ENCODE results near the gene MAP7.

The MAP7 gene

DNA sequence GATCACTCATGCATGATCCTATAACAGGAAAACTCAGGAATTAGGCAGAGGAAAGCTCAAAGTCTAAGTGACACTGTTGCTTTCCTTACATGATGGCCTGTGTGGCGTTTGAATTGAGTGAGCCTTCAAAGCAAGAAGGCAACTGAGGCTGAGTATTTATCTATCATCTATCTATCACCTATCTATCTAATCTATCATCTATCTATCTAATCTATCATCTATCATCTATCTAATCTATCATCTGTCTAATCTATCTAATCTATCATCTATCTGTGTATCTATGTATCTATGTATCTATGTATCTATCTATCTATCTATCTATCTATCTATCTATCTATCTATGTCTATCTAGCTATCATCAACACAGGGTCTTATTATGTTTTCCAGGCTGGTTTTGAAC, 218.8 kb downstream of the MAP7 start:
- Histone ChIP-seq H2BK12ac (ENCODE audit: low read length) (no peak overlapping the region), H3K4ac (ENCODE audit: low read length) (no peak overlapping the region), H3K4me1 (ENCODE audit: control insufficient read depth in 2 of 2, insufficient read depth in 1 of 2, low read depth in 1 of 2, low read length in 2 of 2) (peaks cover 0 to 3% of the 10 kb centered on the region in 2 donors), H3K9ac (ENCODE audit: low read depth, low read length, poor library complexity) (no peak overlapping the region), H2BK15ac (ENCODE audit: low read length) (no peak overlapping the region), H3K79me1 (ENCODE audit: low read depth, low read length) (no peaks in the 10 kb centered on the region), H3K14ac (ENCODE audit: low read length) (no peak overlapping the region), H4K8ac (ENCODE audit: low read depth, low read length) (no peak overlapping the region), H3K23ac (ENCODE audit: low read depth, low read length, poor library complexity) (no peak overlapping the region), H3K27me3 (ENCODE audit: control insufficient read depth in 3 of 3, insufficient read depth in 3 of 3, low read depth in 1 of 3, low read length in 3 of 3) (no peaks in the 10 kb centered on the region), H3K9me3 (replicated peaks in 1 of 2; ENCODE audit: control insufficient read depth in 2 of 2, insufficient read depth in 1 of 2, low read depth in 1 of 2, low read length in 2 of 2) (no peaks in the 10 kb centered on the region), H3K4me2 (ENCODE audit: insufficient read depth, low read length, poor library complexity, severe bottlenecking) (no peak overlapping the region), H3K27ac (replicated peaks; ENCODE audit: low read length) (no peak overlapping the region), H2BK120ac (ENCODE audit: low read depth, low read length) (no peak overlapping the region), H3K18ac (ENCODE audit: low read length) (no peak overlapping the region), H2AFZ (ENCODE audit: low read length) (no peak overlapping the region), H3K36me3 (replicated peaks in 1 of 2; ENCODE audit: control insufficient read depth in 2 of 2, insufficient read depth in 2 of 2, low read length in 2 of 2) (no peaks in the 10 kb centered on the region), H3K4me3 (ENCODE audit: low read length in 2 of 2) (no peak overlapping the region), H2BK5ac (ENCODE audit: low read length) (no peak overlapping the region), H2AK5ac (ENCODE audit: low read depth, low read length) (no peak overlapping the region), H4K91ac (ENCODE audit: low read depth, low read length, poor library complexity) (no peak overlapping the region)
- no peak for DNase-seq (ENCODE audit: low spot score)
- WGBS, 2 donors (ENCODE audit: extremely low coverage in 2 of 2, insufficient read length in 2 of 2, insufficient replicate concordance in 1 of 2), result no CpG with 5 or more reads among the region's 1 CpG

DNA sequence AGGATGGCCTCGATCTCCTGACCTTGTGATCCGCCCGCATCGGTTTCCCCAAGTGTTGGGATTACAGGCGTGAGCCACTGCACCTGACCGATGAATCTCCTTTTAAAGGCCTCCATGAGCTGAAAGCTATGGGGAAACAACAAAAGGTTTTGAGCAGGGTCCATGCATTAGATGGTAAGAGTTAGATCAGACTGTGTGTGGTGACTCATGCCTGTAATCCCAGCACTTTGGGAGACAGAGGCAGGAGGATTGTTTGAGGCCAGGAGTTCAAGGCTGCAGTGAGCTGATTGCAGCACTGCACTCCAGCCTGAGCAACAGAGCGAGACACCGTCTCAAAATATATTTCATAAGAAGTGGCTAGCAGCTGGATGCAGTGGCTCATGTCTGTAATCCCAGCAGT, 219.6 kb downstream of the MAP7 start:
- Histone ChIP-seq H2BK120ac (ENCODE audit: low read depth, low read length) (no peak overlapping the region), H3K27me3 (ENCODE audit: control insufficient read depth in 3 of 3, insufficient read depth in 3 of 3, low read depth in 1 of 3, low read length in 3 of 3) (no peaks in the 10 kb centered on the region), H3K9me3 (replicated peaks in 1 of 2; ENCODE audit: control insufficient read depth in 2 of 2, insufficient read depth in 1 of 2, low read depth in 1 of 2, low read length in 2 of 2) (no peaks in the 10 kb centered on the region), H2BK12ac (ENCODE audit: low read length) (no peak overlapping the region), H3K27ac (replicated peaks; ENCODE audit: low read length) (no peak overlapping the region), H3K4me3 (ENCODE audit: low read length in 2 of 2) (no peak overlapping the region), H3K4ac (ENCODE audit: low read length) (no peak overlapping the region), H4K8ac (ENCODE audit: low read depth, low read length) (no peak overlapping the region), H3K9ac (ENCODE audit: low read depth, low read length, poor library complexity) (no peak overlapping the region), H3K18ac (ENCODE audit: low read length) (no peak overlapping the region), H3K79me1 (ENCODE audit: low read depth, low read length) (no peaks in the 10 kb centered on the region), H2BK5ac (ENCODE audit: low read length) (no peak overlapping the region), H2BK15ac (ENCODE audit: low read length) (no peak overlapping the region), H2AK5ac (ENCODE audit: low read depth, low read length) (no peak overlapping the region), H3K4me1 (ENCODE audit: control insufficient read depth in 2 of 2, insufficient read depth in 1 of 2, low read depth in 1 of 2, low read length in 2 of 2) (peaks cover 0 to 11% of the 10 kb centered on the region in 2 donors), H3K23ac (ENCODE audit: low read depth, low read length, poor library complexity) (no peak overlapping the region), H2AFZ (ENCODE audit: low read length) (no peak overlapping the region), H4K91ac (ENCODE audit: low read depth, low read length, poor library complexity) (no peak overlapping the region), H3K14ac (ENCODE audit: low read length) (no peak overlapping the region), H3K4me2 (ENCODE audit: insufficient read depth, low read length, poor library complexity, severe bottlenecking) (no peak overlapping the region), H3K36me3 (replicated peaks in 1 of 2; ENCODE audit: control insufficient read depth in 2 of 2, insufficient read depth in 2 of 2, low read length in 2 of 2) (no peaks in the 10 kb centered on the region)
- WGBS, 2 donors (ENCODE audit: extremely low coverage in 2 of 2, insufficient read length in 2 of 2, insufficient replicate concordance in 1 of 2), result no CpG with 5 or more reads among the region's 8 CpGs
- no peak for DNase-seq (ENCODE audit: low spot score)

DNA sequence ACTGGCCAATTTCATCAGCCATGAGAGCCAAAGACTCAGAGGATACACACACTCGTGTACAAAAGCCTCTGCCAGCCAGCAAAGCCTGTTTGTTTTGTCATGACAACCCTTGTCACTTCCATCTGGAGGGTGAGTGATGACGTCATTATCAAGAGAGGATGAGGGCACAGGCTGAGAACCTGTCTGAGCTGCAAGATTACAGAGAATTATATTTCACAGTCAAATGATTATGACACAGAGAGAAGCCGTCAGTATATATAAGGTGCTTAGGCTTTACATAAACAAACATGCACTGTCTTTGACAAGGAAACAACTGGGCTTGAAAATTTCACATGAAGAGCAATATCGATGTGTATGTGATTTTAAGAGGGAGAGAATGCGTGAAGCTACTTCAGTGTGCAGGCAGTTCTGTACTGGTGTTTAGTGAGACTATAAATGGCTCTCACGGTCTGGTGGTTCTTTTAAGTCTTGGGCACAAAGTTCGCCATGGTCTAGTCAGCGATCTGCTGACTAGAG, 224.1 kb downstream of the MAP7 start:
- H4K91ac ChIP-seq (ENCODE audit: low read depth, low read length, poor library complexity), result no peak overlapping the region
- no peak overlapping the region for H3K27ac ChIP-seq (replicated peaks; ENCODE audit: low read length)
- H2BK12ac ChIP-seq (ENCODE audit: low read length), result no peak overlapping the region
- no peak overlapping the region for H4K8ac ChIP-seq (ENCODE audit: low read depth, low read length)
- H2AFZ ChIP-seq (ENCODE audit: low read length), result peak overlapping the region; percentile 36
- no peak overlapping the region for H3K14ac ChIP-seq (ENCODE audit: low read length)
- H2BK120ac ChIP-seq (ENCODE audit: low read depth, low read length), result no peak overlapping the region
- no peak overlapping the region for H3K23ac ChIP-seq (ENCODE audit: low read depth, low read length, poor library complexity)
- H3K27me3 ChIP-seq (ENCODE audit: control insufficient read depth in 3 of 3, insufficient read depth in 3 of 3, low read depth in 1 of 3, low read length in 3 of 3), result no peaks in the 10 kb centered on the region
- no peak overlapping the region for H2BK15ac ChIP-seq (ENCODE audit: low read length)
- no peak for DNase-seq (ENCODE audit: low spot score)
- no peak overlapping the region for H3K4ac ChIP-seq (ENCODE audit: low read length)
- no peak overlapping the region for H2AK5ac ChIP-seq (ENCODE audit: low read depth, low read length)
- no peak overlapping the region for H2BK5ac ChIP-seq (ENCODE audit: low read length)
- H3K79me1 ChIP-seq (ENCODE audit: low read depth, low read length), result no peaks in the 10 kb centered on the region
- no peak overlapping the region for H3K4me2 ChIP-seq (ENCODE audit: insufficient read depth, low read length, poor library complexity, severe bottlenecking)
- H3K9ac ChIP-seq (ENCODE audit: low read depth, low read length, poor library complexity), result no peak overlapping the region
- H3K4me3 ChIP-seq (ENCODE audit: low read length in 2 of 2), result no peak overlapping the region
- H3K18ac ChIP-seq (ENCODE audit: low read length), result no peak overlapping the region
- WGBS, 2 donors (ENCODE audit: extremely low coverage in 2 of 2, insufficient read length in 2 of 2, insufficient replicate concordance in 1 of 2), result no CpG with 5 or more reads among the region's 8 CpGs
- H3K36me3 ChIP-seq (replicated peaks in 1 of 2; ENCODE audit: control insufficient read depth in 2 of 2, insufficient read depth in 2 of 2, low read length in 2 of 2), result no peaks in the 10 kb centered on the region
- H3K4me1 ChIP-seq (ENCODE audit: control insufficient read depth in 2 of 2, insufficient read depth in 1 of 2, low read depth in 1 of 2, low read length in 2 of 2), result peaks cover 2 to 23% of the 10 kb centered on the region in 2 donors
- H3K9me3 ChIP-seq (replicated peaks in 1 of 2; ENCODE audit: control insufficient read depth in 2 of 2, insufficient read depth in 1 of 2, low read depth in 1 of 2, low read length in 2 of 2), result no peaks in the 10 kb centered on the region

DNA sequence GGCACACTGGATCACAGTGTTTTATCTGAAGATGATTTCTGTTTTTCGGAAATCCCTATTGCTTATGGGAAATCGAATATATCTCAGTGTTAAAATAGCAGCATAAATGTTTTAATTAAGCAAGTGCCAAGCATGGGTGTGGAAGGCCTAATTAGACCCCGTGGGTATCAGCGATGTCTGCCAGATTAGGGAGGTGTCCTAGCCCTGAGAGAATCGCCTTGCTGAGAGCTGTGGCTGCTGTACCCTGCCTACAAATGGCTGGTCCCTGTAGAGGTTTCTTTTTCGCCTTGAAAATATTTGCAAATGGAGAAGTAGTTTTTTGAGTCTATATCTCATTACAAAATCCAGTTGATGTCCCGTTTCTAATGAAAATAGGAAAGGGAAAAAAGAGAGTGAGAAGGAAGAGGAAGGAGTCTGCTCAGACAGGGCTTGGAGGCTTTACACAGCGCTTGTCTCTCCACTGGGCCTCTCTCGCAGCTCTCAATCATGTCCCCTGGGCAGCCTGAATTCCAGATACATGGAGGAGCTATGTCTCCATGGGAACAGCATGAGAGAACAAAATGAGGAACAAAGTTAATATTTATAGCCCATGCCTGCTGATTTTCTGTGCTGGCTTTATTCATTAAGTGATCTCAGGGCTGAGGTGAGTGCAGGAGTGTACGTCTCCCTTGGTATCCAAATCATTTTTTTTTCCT, 225.4 kb downstream of the MAP7 start:
- WGBS, 2 donors (ENCODE audit: extremely low coverage in 2 of 2, insufficient read length in 2 of 2, insufficient replicate concordance in 1 of 2), result no CpG with 5 or more reads among the region's 10 CpGs

More for the DNA sequence above, 225.4 kb downstream of the MAP7 start:
- Histone ChIP-seq H3K14ac (ENCODE audit: low read length) (no peak overlapping the region), H3K36me3 (replicated peaks in 1 of 2; ENCODE audit: control insufficient read depth in 2 of 2, insufficient read depth in 2 of 2, low read length in 2 of 2) (no peaks in the 10 kb centered on the region), H3K23ac (ENCODE audit: low read depth, low read length, poor library complexity) (no peak overlapping the region), H4K91ac (ENCODE audit: low read depth, low read length, poor library complexity) (no peak overlapping the region), H3K9ac (ENCODE audit: low read depth, low read length, poor library complexity) (no peak overlapping the region), H3K4me2 (ENCODE audit: insufficient read depth, low read length, poor library complexity, severe bottlenecking) (no peak overlapping the region), H2BK120ac (ENCODE audit: low read depth, low read length) (no peak overlapping the region), H3K27me3 (ENCODE audit: control insufficient read depth in 3 of 3, insufficient read depth in 3 of 3, low read depth in 1 of 3, low read length in 3 of 3) (no peaks in the 10 kb centered on the region), H3K18ac (ENCODE audit: low read length) (no peak overlapping the region), H2AK5ac (ENCODE audit: low read depth, low read length) (no peak overlapping the region), H3K79me1 (ENCODE audit: low read depth, low read length) (no peaks in the 10 kb centered on the region), H2BK12ac (ENCODE audit: low read length) (no peak overlapping the region), H3K4me1 (ENCODE audit: control insufficient read depth in 2 of 2, insufficient read depth in 1 of 2, low read depth in 1 of 2, low read length in 2 of 2) (peaks cover 2 to 23% of the 10 kb centered on the region in 2 donors), H3K4ac (ENCODE audit: low read length) (no peak overlapping the region), H3K27ac (replicated peaks; ENCODE audit: low read length) (no peak overlapping the region), H3K9me3 (replicated peaks in 1 of 2; ENCODE audit: control insufficient read depth in 2 of 2, insufficient read depth in 1 of 2, low read depth in 1 of 2, low read length in 2 of 2) (no peaks in the 10 kb centered on the region), H4K8ac (ENCODE audit: low read depth, low read length) (no peak overlapping the region), H2AFZ (ENCODE audit: low read length) (peak overlapping the region; percentile 86), H2BK5ac (ENCODE audit: low read length) (no peak overlapping the region), H3K4me3 (ENCODE audit: low read length in 2 of 2) (peak overlapping the region in 1 of 2 donors; percentile 12), H2BK15ac (ENCODE audit: low read length) (no peak overlapping the region)
- no peak for DNase-seq (ENCODE audit: low spot score)
